Measurements from ENCODE around the gene STAT1.
"Not testable (repeated sequence)": the region's sequence is repeated elsewhere in the genome, so short reads cannot be mapped to it uniquely, and the experiment has no call there.

Gene STAT1

DNA sequence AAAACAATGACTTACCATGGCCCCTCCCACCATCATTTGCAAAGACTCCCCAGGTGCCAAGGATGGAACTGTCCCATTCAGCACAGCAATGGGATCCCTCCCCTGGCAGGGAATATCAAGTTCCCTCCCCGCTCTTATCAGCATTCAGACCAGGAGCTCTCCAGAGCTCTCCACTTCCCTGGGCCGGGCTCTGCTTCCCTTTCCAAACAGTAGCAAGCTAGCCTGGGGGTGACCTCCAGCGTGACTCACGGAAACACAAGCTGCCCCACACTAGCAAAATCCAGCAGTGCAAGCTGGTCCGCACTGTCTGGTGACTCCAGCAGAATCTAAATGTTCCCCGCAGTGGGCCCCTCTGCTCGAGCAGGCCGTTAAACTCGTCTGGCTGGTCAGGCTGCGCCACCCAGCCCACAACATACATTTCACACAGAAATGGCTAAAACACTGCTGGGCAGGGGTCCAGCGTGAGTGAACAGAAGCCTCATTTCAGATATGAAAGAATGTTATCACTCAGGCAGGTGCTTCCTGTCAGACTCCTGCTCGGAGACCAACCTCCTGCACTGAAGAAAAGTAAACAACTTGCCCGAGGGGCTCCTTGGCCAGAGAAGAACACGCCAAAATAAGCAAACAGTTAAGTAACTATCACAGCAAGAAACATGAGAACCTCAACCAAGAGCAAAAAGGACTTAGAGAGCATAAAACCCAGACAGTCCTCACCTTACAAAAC lies 33.9 kb downstream of the STAT1 start:
- no peak for DNase-seq

DNA sequence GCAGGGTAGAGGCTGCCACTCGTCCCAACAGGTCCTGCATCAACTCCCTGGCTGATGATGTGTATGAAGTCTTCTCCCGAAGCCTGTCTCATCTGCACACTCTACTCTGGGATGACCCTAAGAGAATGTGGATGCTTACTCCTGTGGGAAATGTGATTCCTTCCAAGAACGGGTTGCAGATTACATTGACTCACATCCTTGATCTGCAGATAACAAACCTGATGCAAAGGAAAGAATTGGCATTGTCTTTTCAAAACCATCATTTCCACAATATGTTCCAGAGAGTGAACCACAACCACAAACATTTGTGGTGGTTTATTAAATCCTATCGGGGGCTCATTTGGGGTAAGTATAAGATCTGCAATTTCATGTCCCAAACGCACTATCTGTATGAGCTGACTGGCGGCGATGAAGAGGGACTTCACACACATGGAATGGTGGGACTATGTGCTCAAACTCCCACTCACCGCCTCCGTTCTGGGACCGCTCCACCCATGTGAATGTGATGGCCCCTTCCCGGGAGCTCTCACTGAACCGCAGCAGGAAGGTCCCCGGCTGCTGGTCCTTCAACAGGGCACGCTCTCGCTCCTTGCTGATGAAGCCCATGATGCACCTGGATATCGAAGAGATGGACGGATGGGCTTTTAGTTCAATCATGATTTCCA lies 35.5 kb downstream of the STAT1 start:
- DNase-seq: no peak

DNA sequence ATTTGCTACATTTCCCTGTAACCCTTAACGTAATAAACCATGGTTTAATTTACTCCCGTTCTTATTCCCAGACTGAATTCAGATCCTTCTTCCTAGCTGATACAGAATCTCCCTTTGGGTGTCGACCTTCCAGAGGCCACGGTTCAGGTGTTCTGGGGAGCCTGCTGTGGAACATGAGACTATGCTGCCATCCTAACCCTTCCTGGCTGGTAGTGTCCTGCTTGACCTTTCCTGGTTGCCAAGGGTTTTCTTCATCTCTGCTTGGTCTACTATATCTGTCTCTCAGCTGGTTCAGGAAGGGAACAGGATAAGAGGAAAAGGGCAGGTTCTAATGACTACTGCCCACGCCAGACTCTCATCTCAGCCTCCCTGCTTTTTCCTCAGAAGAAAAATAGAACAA lies 36.5 kb downstream of the STAT1 start:
- DNase-seq: no peak

DNA sequence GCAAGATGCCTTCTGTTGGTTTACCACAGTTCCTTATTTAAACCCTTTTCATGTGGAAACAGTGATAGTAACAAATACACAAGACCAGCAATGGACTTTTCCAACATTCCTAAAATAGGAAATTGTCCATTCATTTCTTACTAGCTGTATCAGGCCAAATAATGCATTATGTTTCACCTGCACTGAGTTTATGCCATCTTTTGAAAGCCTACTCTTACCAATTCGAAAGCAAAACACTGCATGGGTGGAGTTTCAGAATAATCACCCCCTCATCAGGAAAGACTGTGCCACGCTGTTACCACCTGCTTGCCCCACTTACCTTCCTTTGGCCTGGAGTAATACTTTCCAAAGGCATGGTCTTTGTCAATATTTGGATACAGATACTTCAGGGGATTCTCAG lies 37.5 kb downstream of the STAT1 start:
- no peak for DNase-seq

DNA sequence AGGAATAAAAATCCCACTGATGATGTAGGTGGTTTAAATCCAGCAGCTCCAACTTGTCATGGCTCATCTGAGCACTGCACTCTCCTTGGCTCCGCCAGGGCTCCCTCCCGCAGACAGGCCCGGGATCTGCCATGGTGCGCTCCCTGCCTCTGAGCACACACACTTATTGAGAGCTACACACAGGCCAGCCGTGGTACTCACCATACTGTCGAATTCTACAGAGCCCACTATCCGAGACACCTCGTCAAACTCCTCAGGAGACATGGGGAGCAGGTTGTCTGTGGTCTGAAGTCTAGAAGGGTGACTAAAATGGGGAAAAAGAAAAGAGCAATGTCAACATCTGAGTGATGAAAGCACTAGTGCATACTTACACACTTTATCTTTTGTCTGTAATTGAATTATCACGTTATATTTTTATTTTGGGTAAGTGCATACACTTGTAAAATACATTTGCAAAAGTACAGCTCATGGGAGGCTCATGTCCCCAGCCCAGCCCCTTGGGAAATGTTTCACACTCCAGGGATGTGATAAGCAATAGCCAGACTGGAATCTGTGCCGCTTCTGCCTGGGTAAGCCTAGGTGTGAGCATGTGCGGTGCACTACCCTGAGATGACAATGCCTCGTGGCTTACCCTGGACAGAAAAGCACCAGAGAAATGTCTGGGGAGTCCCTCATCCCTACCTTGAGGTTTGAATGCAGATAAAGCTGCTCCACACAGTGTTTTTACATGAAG lies 39.2 kb downstream of the STAT1 start:
- no peak for DNase-seq

DNA sequence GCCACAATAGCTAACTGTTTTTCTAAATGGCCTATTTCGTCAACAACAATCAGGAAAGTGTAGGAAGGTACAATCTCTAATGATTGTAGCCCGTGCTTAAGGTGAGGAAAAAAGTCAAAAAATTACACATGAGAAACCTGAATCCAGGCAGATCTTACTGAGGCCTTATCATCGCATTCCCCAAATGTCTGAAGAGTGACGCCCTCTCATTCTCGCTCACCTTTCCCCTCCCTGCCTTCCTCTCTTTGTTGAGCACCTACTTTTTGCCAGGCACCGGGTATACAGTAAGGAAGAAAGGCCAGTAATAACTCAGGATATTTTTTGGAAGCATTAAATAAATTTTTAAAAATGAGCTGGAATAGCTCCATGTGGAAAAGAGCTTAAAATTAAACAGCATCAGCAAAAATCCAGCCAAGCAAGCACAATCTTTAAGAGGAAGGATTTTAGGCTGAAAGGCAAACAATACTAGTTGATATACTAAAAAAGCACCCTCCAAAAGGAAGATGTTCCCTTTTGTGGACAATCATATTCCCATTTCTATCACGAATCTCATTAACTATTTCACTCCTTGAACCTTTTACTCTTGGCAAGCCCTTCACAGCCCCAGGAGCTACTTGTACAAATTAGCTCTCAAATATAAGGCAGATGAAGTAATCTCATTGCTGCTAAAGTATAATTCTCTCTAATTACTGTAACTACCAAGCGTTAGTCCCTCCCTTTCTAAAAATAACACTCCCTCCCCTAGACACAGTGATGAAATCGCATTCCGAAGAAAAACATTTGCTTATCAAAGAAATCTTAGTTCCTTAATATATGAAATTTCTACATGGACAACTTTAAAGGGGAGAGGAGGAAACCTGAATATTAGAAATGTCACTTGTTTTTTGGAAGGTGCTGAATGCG lies 40.0 kb downstream of the STAT1 start:
- no peak for DNase-seq

DNA sequence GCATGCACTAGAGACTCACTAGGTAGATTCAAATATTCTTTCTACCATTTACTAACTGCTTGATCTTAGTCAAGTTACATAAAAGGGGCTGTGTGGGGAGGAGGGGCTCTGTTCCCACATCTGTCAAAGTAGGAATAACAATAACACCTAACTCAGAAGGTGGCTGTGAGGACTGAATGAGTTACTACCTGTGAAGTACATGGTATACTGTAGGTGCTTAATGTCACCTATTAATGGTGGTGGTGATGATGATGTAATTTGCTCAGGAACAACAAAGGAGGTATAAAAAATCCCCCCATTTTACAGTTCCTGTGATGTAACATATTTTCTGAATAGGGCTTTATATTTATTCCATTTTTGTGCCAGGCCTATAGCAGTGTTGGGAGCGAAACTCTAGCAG lies 40.7 kb downstream of the STAT1 start:
- no peak for DNase-seq

DNA sequence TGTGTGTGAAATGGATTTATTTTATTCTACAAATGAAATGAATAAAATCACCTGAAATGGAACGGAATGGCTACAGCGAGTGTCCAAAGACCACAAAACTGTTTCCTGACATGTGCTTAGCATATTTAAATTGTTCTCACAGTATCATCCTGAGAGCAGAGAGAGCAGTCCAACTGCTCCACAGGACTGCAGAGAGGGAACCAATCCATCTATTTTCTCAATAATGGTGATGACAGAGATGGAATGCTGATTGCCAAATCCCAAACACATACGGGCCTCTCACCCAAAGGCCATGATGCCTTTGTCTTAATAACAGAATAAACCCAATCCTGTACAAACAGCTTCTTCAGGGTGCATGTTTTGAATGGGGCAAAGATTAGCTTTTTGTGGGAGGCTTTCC lies 41.1 kb downstream of the STAT1 start:
- DNase-seq: no peak

DNA sequence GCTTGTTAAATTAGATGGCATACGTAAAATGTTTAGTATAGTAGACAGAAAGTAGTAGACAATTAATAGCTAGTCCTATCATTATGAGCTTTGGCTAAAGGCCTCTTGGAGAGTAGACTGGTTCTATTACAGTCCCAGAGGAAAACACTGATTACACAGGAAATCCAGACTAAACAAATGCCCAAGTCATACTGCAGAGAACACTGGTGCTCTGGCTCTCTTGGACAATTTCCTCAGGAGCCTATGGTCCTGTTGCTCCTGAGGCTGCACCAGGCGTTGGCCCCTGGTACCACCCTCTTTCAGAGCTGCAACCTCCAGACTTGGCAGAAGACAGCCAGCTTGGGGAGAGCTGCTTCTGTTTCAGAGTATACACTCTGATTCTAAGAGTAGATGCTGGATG lies 41.8 kb downstream of the STAT1 start:
- no peak for DNase-seq

DNA sequence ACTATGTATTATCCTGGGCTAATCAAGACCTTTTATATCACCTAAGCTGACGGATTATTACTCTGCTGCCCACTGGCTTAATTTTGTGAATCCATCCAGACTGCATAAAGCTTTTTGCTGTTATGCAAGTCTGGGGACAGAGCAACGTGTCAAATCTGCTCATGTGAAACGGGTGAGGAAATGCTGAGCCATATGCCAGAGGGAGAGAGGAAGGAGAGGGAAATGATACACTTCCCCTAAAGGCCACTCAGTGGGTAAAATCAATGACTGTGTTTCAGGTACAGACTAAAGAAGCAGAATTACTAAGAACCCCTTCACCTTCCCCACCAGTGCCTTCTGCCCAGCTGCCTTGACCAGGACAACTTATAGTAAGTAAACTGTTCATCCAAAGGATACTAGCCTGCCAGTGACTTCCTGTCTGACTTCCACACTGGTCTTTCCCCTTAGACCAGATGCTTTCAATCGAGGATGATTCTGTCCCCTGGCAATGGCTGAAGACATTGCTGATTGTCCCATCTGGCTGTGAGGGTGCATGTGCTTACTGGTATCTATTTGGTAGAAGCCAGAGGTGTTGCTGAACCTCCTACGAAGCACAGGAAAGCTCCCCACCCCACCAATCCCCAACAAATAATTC lies 43.0 kb downstream of the STAT1 start:
- DNase-seq: no peak

DNA sequence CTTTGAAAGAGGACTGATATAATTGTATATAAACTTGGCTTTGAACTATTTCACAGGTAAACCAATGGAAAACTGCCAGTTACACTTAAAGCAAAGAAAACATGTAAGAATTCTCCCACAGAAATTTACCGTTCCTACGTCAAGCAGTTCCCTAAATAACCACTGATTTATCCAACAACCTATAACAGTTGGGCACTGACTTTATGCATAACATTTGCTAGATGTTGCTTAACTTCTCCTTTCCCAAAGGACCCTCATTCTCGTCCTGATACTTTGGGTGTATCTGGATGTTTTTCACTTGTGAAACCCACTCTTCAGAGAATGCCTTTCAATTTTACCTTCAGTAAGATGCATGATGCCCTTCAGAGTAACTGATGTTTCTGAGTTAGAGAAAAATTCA lies 43.8 kb downstream of the STAT1 start:
- DNase-seq: no peak

DNA sequence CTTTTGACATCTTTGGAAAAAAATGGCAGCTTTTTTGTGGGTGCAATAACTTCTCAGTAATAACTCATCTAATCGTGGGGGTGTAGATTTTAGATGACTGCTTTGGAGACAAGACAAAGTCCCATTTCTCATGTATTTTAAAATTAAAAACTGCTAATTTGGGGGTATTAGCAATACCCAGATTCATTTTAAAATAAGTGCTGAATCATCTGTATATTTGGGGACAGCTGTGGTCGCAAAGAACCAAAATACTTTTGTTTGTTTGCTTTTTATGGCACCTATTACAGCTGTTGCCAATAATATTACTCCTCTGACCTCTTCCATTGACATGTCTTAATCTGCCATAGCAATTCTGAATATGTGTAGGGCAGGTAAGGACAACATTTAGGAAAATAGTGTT lies 45.4 kb downstream of the STAT1 start:
- DNase-seq: no peak

DNA sequence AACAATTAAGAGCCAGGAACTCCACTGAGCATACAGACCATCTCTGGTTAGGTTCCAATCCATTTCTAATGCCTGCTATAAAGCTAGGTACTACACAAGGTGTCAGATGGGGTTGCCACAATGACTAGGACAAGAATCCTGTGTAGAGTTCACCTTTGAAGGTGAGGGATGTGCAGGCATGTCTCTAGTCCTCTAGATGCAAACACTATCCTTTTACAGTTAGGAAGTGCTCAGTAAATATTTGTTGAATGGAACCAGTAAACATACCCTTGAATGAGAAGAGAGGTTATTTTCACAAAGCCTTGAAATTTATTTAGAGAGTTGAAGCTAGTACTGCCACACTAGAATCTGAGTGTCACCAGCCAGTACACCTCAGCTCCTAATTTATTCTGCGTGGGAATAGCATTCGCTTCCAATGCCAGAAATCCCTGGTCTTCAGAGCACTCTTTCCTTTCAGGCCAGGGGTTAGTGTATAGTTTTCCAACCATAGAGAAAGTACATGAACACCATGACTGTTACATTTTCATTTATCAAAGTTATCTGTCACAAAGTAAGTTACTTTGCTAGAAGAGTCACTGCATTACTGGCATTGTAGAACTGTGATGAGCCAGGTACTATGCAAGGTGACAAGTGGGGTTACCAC lies 48.3 kb downstream of the STAT1 start:
- DNase-seq: no peak

DNA sequence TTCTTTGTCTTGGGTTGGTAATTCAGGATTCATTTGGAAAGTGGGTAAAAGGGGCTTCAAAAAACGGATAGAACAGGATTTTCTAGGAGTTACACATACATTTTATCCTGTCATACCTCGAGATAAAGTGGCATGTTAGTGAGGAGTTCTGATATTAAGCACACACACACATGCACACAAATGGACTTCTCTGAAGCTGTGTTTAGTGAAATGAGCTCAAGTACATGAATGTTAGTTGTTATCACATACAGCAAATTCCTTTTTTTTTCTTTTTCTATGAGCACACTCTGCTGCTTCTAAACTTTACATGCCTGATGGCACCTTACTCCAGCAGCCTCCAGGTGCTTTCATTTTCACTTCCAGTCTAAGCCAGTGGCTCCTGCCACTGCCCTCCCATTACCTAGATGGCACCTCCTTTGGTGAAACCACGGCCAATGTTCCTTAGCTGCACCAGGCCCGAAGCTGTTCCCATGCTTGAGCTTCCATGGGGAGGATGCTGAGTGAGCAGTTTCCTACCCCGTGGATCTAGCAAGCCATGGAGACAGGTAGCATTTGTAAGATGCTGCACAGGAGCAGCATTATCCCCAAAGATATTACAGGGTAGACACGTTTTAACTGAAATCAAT lies 49.7 kb downstream of the STAT1 start:
- no peak for DNase-seq

DNA sequence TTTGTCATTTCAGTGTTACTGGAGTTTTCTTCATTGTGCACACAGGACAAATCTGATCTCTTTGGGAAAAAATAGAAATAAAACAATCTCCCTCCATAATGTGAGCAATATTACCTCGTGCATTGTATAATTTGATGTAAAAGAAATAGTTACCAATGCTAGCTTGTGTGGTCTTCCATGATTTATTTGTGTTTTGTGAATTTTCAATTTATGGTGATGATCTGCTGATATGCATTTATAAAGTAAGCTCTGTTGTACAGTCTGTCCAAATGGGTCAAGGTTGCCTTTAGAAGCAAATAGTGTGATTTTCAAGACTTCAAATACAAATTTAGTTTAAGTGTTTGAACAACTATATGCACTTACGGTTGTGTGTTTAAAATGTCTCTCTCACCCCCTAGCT lies 50.9 kb downstream of the STAT1 start:
- no peak for DNase-seq

DNA sequence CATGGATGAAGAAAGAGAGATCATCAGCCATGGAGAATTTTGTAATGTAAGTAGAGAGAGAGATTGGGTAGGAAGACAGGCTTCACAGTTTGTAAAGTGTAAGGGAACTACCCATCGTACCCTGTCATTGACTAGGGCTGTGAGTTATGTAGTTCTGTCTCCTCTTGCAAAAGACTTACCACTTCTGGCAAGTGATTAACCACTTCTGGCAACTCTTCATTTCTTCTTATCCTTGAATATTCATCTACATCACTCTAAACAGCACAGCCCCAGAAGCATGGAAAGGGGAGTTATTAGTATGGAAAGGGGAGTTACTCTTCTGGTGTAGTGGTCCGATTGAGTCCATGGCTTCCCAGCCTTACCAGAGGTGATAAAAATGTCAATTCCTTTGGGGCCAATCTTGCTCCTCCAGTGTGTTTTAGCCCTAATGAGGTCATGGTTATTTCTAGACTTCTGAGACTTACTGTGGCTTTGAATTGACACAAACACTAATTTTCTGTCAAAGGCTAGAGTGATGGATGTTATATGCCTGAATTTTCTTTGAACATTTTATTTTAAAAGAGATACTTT lies 52.0 kb downstream of the STAT1 start:
- no peak for DNase-seq

DNA sequence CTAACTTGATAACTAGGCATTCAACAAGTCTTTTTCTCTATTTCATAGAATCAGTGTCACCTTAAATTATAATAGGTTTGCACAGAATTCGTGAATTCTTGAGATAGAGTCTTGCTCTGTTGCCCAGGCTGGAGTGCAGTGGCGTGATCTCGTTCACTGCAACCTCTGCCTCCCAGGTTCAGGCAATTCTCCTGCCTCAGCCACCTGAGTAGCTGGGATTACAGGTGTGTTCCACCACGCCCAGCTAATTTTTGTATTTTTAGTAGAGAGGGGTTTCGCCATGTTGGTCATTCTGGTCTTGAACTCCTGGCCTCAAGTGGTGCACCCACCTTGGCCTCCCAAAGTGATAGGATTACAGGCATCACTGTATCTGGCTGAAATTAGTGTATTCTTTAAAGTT lies 52.9 kb downstream of the STAT1 start:
- not testable (repeated sequence) for DNase-seq

DNA sequence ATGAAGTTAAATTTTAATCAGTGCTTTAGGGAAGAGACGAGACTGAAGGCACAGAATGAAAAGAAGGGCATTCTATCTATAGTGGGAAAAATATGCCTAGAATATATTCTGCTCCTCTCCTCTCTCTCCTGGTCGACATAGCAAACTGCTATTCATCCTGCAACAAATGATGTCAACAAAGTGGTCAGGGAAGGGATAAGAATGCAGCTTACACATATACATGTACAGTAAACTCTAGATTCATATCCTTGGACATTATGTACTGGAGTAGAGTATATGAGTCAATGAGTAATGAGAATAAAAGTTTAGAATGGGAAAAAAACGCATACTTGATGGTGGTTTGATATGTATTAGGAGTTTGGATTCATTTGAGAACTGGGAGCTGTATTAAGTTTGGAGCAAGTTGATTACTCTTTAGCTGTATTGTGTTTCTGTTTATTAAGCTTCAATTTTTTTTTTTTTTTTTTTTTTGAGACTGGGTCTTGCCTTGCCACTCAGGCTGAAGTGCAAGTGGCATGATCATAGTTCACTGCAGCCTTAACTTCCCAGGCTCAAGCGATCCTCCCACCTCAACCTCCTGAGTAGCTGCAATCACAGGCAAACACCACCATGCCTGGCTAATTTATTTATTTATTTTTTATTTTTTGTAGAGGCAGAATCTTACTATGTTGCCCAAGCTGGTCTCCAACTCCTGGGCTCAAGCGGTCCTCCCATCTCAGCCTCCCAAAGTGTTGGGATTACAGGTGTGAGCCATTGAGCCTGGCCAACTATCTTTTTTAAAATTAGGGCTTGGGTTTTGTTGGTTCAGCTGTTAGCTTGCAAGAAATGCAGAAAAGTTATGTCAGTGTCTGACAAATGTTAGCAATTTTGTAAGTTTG lies 53.8 kb downstream of the STAT1 start:
- DNase-seq: no peak

DNA sequence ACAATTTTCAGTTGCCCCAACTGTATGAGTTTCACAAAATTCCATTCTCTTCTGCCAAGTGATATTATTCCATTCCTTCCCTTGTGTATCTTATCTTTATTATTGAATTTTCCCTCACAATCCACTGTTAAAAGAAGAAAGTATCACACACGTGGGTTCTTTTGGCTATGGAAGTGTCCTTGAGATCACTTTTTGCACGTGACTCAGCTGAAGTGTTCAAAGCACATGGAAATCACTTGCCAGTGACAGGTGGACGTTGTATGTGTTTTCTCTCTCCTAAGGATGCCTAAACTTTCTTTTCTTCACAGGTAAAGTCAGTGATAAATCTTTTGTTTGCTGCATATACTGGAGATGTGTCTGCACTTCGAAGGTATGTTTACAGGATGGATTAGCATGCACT lies 60.7 kb downstream of the STAT1 start:
- DNase-seq: no peak

DNA sequence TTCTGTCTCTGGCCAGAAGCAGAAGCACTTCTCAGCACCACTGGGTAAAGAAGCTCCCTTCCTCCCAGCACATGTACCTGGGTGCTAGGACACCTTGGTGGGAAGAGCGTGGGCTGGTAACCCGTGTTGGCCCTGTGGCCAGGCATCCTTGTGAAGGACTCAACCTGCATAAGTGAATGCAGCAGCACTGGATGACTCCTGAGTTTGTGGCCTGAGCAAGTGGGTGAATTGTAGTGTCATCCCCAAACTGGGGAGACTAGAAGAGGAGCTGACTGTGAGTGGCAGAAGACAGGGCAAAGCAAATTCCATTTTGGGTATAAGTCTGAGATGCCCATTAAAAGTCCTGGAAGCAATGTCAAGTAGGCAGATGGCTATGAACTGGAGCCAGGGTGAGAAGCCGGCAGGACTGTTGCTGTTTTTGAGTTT lies 63.4 kb downstream of the STAT1 start:
- no peak for DNase-seq

Data from activated CD4-positive, CD25-positive, alpha-beta regulatory T cell treated with anti-CD3 and anti-CD28 coated beads, Interleukin-2, amount 50 U/mL, for 72 hours (primary cell).